Osteocyte (in vitro differentiated cells): ENCODE data around the gene CFAP97D2. TPM values are rescaled to one million over a fixed set of nuclear protein-coding genes. Genes with fewer than 3 reads are reported as not detected.
A peak's percentile ranks its signal among the peaks of the same experiment; 100 is the strongest.

Experiments
- DNase-seq: peaks from one replicate; pipeline ENCODE4 v3.0.0; 2021; ENCODE audit warnings: mixed read lengths; ENCODE audit not compliant: unreplicated experiment; ENCODE audit errors: extremely low spot score
- H3K27ac Mint-ChIP-seq: one replicate; pipeline ENCODE4 v1.8.0; 2021; ENCODE audit warnings: mild to moderate bottlenecking, mixed read lengths; ENCODE audit not compliant: unreplicated experiment
- H3K27me3 Mint-ChIP-seq: one replicate; pipeline ENCODE4 v1.8.0; 2021; ENCODE audit warnings: mixed read lengths; ENCODE audit not compliant: unreplicated experiment
- H3K36me3 Mint-ChIP-seq: one replicate; pipeline ENCODE4 v1.8.0; 2021; ENCODE audit warnings: mixed read lengths; ENCODE audit not compliant: unreplicated experiment
- H3K4me1 Mint-ChIP-seq: one replicate; pipeline ENCODE4 v1.8.0; 2021; ENCODE audit warnings: mixed read lengths; ENCODE audit not compliant: unreplicated experiment
- H3K4me3 Mint-ChIP-seq: one replicate; pipeline ENCODE4 v1.8.0; 2021; ENCODE audit warnings: mild to moderate bottlenecking, moderate library complexity, mixed read lengths; ENCODE audit not compliant: unreplicated experiment
- H3K9me3 Mint-ChIP-seq: one replicate; pipeline ENCODE4 v1.8.0; 2021; ENCODE audit warnings: mixed read lengths; ENCODE audit not compliant: unreplicated experiment
- total RNA-seq: library from RNA; stranded (reverse); gene quantifications from 2 replicates; pipeline ENCODE4 v1.2.1, GENCODE V29; 2021
- TF ChIP-seq, protein P1 (sequence below): fragments of 200-600 bp; sonication (generic); IDR thresholded peaks from 2 replicates; pipeline ENCODE4 v1.5.0; 2021; ENCODE audit warnings: antibody characterized with exemption, mild to moderate bottlenecking, moderate library complexity

Gene CFAP97D2
- total RNA-seq, 1 donor from 2014 or later: not detected

DNA sequence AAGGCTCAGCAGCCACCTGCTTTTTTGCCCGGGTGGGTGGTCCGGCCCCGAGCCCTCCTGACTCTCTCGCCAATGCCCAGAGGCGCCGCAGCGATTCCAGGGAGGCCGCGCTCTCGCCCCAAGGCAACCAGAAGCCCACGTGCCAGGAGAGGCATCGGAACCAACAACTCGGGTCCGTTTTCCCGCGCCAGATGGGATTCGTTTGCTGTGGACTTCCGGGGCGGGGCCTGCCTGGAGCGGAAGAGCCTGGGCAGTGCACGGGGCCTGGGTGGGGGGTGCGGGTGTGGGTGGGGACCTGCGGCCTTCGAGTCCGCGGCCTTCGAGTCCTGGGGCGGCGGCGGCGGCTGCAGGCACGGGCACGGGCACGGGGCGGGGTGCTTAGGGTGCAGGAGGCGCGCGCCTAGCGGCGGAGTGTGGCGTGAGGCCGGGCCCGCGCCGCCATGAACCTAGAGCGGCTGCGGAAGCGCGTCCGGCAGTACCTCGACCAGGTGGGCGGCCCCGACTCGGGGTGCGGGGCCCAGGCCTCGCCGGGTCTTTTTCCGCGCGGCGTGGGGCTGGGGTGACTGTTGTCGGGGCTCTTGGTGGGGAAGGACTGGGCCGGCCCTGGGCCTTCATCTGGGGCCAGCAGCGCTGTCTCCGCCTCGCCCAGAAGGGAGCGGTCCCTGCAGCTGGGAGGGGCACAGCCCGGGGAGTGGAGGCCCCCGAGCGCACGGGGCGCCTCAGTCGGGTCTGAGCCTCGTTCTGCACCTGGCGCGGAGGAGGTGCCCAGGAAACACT is 55.8 kb downstream of the CFAP97D2 start, which contains the start of gene CDC16:
CDC16 (plus strand) TSS at position 253 of the 777 bp plus-strand sequence; CDS start at position 441, 188 bp downstream.
- peaks cover 22% of the 10 kb centered on the region for H3K4me1 Mint-ChIP-seq
- H3K4me3 Mint-ChIP-seq: peak within 1 kb of the TSS; percentile 80
- H3K27me3 Mint-ChIP-seq: peaks cover 8% of the 10 kb centered on the region
- DNase-seq: peak; percentile 95
- peaks cover 14% of the 10 kb centered on the region for H3K36me3 Mint-ChIP-seq
- H3K9me3 Mint-ChIP-seq: no peaks in the 10 kb centered on the region
- H3K27ac Mint-ChIP-seq: peak within 1 kb of the TSS; percentile 78
- TF ChIP-seq, protein P1, sequence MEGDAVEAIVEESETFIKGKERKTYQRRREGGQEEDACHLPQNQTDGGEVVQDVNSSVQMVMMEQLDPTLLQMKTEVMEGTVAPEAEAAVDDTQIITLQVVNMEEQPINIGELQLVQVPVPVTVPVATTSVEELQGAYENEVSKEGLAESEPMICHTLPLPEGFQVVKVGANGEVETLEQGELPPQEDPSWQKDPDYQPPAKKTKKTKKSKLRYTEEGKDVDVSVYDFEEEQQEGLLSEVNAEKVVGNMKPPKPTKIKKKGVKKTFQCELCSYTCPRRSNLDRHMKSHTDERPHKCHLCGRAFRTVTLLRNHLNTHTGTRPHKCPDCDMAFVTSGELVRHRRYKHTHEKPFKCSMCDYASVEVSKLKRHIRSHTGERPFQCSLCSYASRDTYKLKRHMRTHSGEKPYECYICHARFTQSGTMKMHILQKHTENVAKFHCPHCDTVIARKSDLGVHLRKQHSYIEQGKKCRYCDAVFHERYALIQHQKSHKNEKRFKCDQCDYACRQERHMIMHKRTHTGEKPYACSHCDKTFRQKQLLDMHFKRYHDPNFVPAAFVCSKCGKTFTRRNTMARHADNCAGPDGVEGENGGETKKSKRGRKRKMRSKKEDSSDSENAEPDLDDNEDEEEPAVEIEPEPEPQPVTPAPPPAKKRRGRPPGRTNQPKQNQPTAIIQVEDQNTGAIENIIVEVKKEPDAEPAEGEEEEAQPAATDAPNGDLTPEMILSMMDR: peak; percentile 27

DNA sequence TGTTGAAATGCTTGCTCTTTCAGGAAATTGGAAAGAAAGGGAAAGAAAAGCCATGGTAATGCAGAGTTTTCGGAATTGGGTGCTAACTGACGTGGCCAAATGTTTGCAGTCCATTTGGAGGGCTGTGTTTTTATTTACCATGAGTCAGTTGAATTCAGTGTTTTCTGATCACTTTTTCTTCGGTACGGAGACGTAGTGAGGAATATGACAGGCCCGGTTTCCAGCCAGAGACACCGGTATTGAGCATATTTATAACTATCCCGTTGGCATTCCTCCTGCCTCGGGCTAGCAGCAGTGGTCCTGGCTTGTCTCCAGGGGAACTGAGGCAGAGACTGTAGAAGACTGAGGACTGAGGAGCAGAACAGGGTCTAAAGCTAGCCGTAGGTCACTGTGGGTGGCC is 56.6 kb downstream of the CFAP97D2 start:
- TF ChIP-seq, protein P1: no peak
- peaks cover 4% of the 10 kb centered on the region for H3K27me3 Mint-ChIP-seq
- peaks cover 17% of the 10 kb centered on the region for H3K36me3 Mint-ChIP-seq
- H3K9me3 Mint-ChIP-seq: no peaks in the 10 kb centered on the region
- peaks cover 22% of the 10 kb centered on the region for H3K4me1 Mint-ChIP-seq
- peak overlapping the region; percentile 75 for H3K27ac Mint-ChIP-seq
- DNase-seq: no peak
- H3K4me3 Mint-ChIP-seq: peak overlapping the region; percentile 80

DNA sequence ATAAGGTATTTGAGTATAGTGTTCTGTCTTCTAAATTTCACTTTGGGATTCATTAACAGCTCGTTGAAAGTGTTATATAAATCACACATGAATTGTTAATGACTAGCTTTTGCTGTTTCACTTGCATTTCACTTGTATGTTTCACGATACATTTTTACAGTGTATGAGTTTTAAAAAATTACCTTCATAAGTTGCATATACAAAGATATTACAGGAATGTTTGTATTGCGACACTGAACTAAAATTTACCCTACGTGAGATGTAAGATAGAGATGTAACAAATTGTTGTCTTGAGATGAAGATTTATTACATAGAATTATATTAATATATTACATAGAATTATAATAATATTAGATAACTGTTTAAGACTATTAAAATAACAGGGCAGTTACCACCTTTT is 57.2 kb downstream of the CFAP97D2 start:
- peaks cover 22% of the 10 kb centered on the region for H3K4me1 Mint-ChIP-seq
- peaks cover 4% of the 10 kb centered on the region for H3K27me3 Mint-ChIP-seq
- peaks cover 18% of the 10 kb centered on the region for H3K36me3 Mint-ChIP-seq
- TF ChIP-seq, protein P1: no peak
- no peaks in the 10 kb centered on the region for H3K9me3 Mint-ChIP-seq
- H3K27ac Mint-ChIP-seq: peak overlapping the region; percentile 75
- DNase-seq: no peak
- peak overlapping the region; percentile 80 for H3K4me3 Mint-ChIP-seq

DNA sequence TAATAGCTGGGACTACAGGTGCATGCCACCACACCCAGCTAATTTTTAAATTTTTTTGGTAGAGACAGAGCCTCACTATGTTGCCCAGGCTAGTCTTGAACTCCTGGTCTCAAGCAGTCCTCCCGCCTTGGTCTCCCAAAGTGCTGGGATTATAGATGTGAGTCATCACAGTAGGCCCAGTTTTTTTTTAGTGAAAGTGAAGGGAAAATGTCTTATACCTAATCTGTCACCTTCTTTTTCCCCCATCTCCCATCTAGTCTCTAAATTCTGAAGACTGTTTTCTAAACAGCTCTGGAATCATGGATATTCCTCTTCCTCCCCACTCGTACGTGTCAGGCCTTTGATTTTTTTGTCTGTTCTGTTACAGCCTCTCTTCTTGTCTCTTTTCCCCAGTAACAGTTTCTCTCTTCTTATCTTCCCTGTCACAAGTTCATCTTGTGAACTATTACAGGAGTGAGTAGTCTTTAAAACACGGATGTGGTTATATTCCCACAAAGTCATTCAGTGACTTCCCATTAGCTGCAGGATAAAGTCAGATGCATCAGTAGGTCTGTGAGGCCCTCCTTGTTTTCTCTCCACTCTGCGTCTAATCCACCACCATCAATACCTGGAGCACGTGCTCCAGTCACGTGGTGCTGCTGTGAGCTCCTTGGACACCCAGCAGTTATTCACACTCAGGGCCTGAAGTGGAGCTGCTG is 58.5 kb downstream of the CFAP97D2 start:
- Mint-ChIP-seq H3K27ac (no peak overlapping the region), H3K36me3 (peaks cover 31% of the 10 kb centered on the region), H3K4me1 (peaks cover 22% of the 10 kb centered on the region), H3K27me3 (no peaks in the 10 kb centered on the region), H3K4me3 (no peak overlapping the region), H3K9me3 (no peaks in the 10 kb centered on the region)
- TF ChIP-seq, protein P1: no peak
- no peak for DNase-seq

DNA sequence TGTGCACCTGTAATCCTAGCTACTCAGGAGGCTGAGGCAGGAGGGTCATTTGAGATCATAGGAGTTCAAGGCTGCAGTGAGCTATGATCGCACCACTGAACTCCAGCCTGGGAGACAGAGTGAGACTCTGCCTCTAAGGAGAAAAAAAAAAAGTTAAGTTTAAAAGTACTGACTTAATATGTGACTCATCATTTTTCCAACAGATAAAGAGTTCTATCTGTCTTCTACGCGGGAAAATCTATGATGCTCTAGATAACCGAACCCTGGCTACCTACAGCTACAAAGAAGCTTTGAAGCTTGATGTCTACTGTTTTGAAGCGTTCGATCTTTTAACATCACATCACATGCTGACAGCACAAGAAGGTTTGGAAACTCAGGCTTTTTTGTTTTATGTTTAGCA is 62.9 kb downstream of the CFAP97D2 start:
- Mint-ChIP-seq H3K4me1 (peaks cover 3% of the 10 kb centered on the region), H3K27ac (no peak overlapping the region), H3K9me3 (no peaks in the 10 kb centered on the region), H3K27me3 (no peaks in the 10 kb centered on the region), H3K36me3 (peaks cover 58% of the 10 kb centered on the region), H3K4me3 (no peak overlapping the region)
- no peak for DNase-seq
- TF ChIP-seq, protein P1: no peak
